ENCODE results near the gene AMIGO1.

Gene AMIGO1

DNA sequence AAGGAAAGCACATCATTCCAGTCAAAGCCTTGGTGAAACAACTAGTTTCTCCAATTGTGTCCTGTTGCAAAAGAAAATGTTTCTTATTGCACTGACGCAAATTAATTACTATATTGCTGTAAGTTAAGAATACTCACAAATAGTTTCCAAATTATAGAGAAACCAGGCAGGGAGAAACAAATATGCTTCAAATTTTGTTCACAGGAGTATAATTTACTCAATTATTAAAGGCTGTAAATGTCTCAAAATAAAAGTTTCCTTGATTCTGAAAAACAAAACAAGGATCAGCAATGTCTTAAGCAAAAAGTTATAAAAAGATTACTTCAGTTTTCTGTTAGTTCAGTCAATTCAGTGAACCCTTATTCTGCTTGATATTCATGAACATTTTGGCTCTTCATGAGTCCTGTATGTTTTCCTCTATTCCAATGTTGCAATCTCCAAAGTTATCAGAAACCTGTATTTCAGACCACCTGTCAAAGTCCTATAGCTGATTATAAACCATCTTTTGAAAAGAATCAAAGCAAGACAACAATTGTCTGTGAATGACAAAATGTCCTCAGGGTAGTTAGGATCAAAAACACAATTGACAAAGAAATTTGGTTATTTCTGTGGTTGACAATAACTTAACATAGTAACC lies 54.9 kb downstream of the AMIGO1 start:
- H3K27me3 ChIP-seq (ENCODE audit: control insufficient read depth, low read length), result no peaks in the 10 kb centered on the region
- TF ChIP-seq CTCF (IDR thresholded peaks at IDR 0.05; ENCODE audit: low read depth, low read length, poor library complexity, severe bottlenecking), result no peak
- TF ChIP-seq EZH2phosphoT487 (IDR thresholded peaks at IDR 0.05; ENCODE audit: borderline replicate concordance, low read length), result no peak
- no peaks in the 10 kb centered on the region for H3K79me2 ChIP-seq (ENCODE audit: control insufficient read depth, low read length)
- no peaks in the 10 kb centered on the region for H3K4me1 ChIP-seq (ENCODE audit: control insufficient read depth, low read length)
- H4K20me1 ChIP-seq (ENCODE audit: control insufficient read depth, insufficient read depth, low read depth, low read length), result no peaks in the 10 kb centered on the region
- no peak overlapping the region for H3K4me3 ChIP-seq (ENCODE audit: low read length)
- H3K27ac ChIP-seq (ENCODE audit: low read depth, low read length), result no peak overlapping the region
- no peaks in the 10 kb centered on the region for H3F3A ChIP-seq (ENCODE audit: control insufficient read depth, insufficient read depth)
- no peaks in the 10 kb centered on the region for H3K36me3 ChIP-seq (ENCODE audit: control insufficient read depth, low read length)
- H3K4me2 ChIP-seq (ENCODE audit: low read length), result no peak overlapping the region
- no peaks in the 10 kb centered on the region for H3K9me2 ChIP-seq (replicated peaks; ENCODE audit: control insufficient read depth, low read length)
- peaks cover 20% of the 10 kb centered on the region for H3K9me3 ChIP-seq (ENCODE audit: control insufficient read depth, insufficient read depth, low read length)

All from DOHH2 (cell line).